HCT116 (cell line): ENCODE data around the gene TCF21. TPM values are rescaled to one million over a fixed set of nuclear protein-coding genes. Genes with fewer than 3 reads are reported as not detected.

ENCODE experiments used
- ATAC-seq: fragments of 200-7000 bp; cut with Tn5 transposase; 2 replicates; pipeline ENCODE4 v1.9.1; 2020; ENCODE audit warnings: mild to moderate bottlenecking, moderate library complexity
- BruUV-seq: library from RNA; stranded (reverse); fragments of 400-500 nt; replicated peaks from 2 replicates; lab custom pipeline; 2021; lab: Mats Ljungman, UMichigan
- CTCF ChIA-PET: fragments of 300-600 bp; sonication (Branson Sonifier 250); formaldehyde crosslinking; loops from one replicate; lab custom pipeline; 2021; ENCODE audit warnings: antibody characterized with exemption; lab: Charles Lee
- POLR2A ChIA-PET: fragments of 300-600, 350-600 bp; sonication (Branson Sonifier 250); formaldehyde crosslinking; loops from one replicate; lab custom pipeline; 2021; ENCODE audit warnings: antibody characterized with exemption; lab: Charles Lee
- RAD21 ChIA-PET, 2 experiments: fragments of 300-600 bp; sonication (Branson Sonifier 250); formaldehyde crosslinking; loops; one replicate each; lab custom pipeline; 2023; ENCODE audit warnings: low total read pairs in 2 of 2; ENCODE audit not compliant: uncharacterized antibody in 2 of 2, unreplicated experiment in 2 of 2, low non-redundant PET in 1 of 2; lab: Charles Lee
- DNase-seq: peaks from one replicate; pipeline ENCODE4 v3.0.0-alpha.2; 2010; ENCODE audit warnings: low read depth, low spot score
- H2AFZ ChIP-seq: fragments of 200-600 bp; shearing (Covaris generic), sonication (generic); 2 replicates; pipeline ENCODE4 v1.6.1; 2017; ENCODE audit warnings: low read depth, mixed run types, mixed read lengths, antibody characterized with exemption, low read length; ENCODE audit not compliant: poor library complexity, severe bottlenecking
- H3K27ac ChIP-seq: 2 replicates; pipeline ENCODE4 v1.5.1; 2012; ENCODE audit warnings: low read depth, low read length
- H3K27me3 ChIP-seq: fragments of 200-600 bp; sonication (generic); 2 replicates; pipeline ENCODE4 v1.6.1; 2016; ENCODE audit warnings: mixed run types, low read length, mixed read lengths; ENCODE audit not compliant: insufficient read depth
- H3K36me3 ChIP-seq, 2 experiments: fragments of 200-500 bp in 1 of 2; fragments of 200-600 bp in 1 of 2; sonication (Bioruptor generic) in 1 of 2; sonication (generic) in 1 of 2; 2 replicates each; pipeline versions ENCODE4 v1.5.1 to v1.6.1; 2014 to 2016; ENCODE audit warnings: low read length in 2 of 2, inconsistent platforms in 1 of 2, mixed read lengths in 1 of 2, mixed run types in 1 of 2; ENCODE audit not compliant: insufficient read depth in 2 of 2, control insufficient read depth in 1 of 2
- H3K4me1 ChIP-seq, 2 experiments: fragments of 200-600 bp in 1 of 2; sonication (generic) in 1 of 2; 2 replicates each; pipeline versions ENCODE4 v1.5.1 to v1.6.1; 2012 to 2017; ENCODE audit warnings: low read length in 2 of 2, inconsistent platforms in 1 of 2, mild to moderate bottlenecking in 1 of 2, mixed read lengths in 1 of 2, mixed run types in 1 of 2, moderate library complexity in 1 of 2; ENCODE audit not compliant: insufficient read depth in 2 of 2, control insufficient read depth in 1 of 2
- H3K4me2 ChIP-seq: fragments of 200-600 bp; sonication (generic); 2 replicates; pipeline ENCODE4 v1.6.1; 2017; ENCODE audit warnings: mixed run types, low read length, mixed read lengths
- H3K4me3 ChIP-seq, 2 experiments: fragments of 200-600 bp in 1 of 2; sonication (generic) in 1 of 2; replicated peaks in 1 of 2; 2 replicates each; pipeline ENCODE4 v1.5.1; 2011 to 2016; ENCODE audit warnings: low read length in 2 of 2, control low read depth in 1 of 2, low read depth in 1 of 2, mild to moderate bottlenecking in 1 of 2, mixed read lengths in 1 of 2, mixed run types in 1 of 2
- H3K79me2 ChIP-seq: fragments of 200-600 bp; sonication (generic); 2 replicates; pipeline ENCODE4 v1.6.1; 2017; ENCODE audit warnings: mild to moderate bottlenecking, mixed run types, low read length, moderate library complexity, mixed read lengths; ENCODE audit not compliant: insufficient read depth
- H3K9ac ChIP-seq: fragments of 200-600 bp; sonication (generic); 2 replicates; pipeline ENCODE4 v1.6.1; 2016; ENCODE audit warnings: low read length, mixed read lengths
- H3K9me2 ChIP-seq: fragments of 200-600 bp; sonication (generic), shearing (Covaris generic); 2 replicates; pipeline ENCODE4 v1.6.1; 2017; ENCODE audit warnings: mixed run types, mild to moderate bottlenecking, moderate library complexity; ENCODE audit not compliant: insufficient read depth
- H3K9me3 ChIP-seq, 2 experiments: fragments of 200-500 bp in 1 of 2; fragments of 200-600 bp in 1 of 2; sonication (Bioruptor generic) in 1 of 2; sonication (generic) in 1 of 2; 2 replicates each; pipeline ENCODE4 v1.6.1; 2014 to 2017; ENCODE audit warnings: low read length in 2 of 2, mixed read lengths in 2 of 2, inconsistent platforms in 1 of 2, low read depth in 1 of 2, mild to moderate bottlenecking in 1 of 2, mixed run types in 1 of 2, moderate library complexity in 1 of 2; ENCODE audit not compliant: control insufficient read depth in 1 of 2, insufficient read depth in 1 of 2
- H4K20me1 ChIP-seq: fragments of 200-600 bp; sonication (generic), shearing (Covaris generic); 2 replicates; pipeline ENCODE4 v1.6.1; 2017; ENCODE audit warnings: mixed run types, mild to moderate bottlenecking, moderate library complexity; ENCODE audit not compliant: insufficient read depth
- CTCF ChIP-seq, 3 experiments: fragments of 200-600 bp in 1 of 3; sonication (generic) in 1 of 3; IDR thresholded peaks in 2 of 3; conservative IDR thresholded peaks in 1 of 3; 2 replicates each; pipeline ENCODE4 v1.5.1; 2012 to 2017; ENCODE audit warnings: low read depth in 2 of 3, low read length in 2 of 3, antibody characterized with exemption in 1 of 3, borderline replicate concordance in 1 of 3, control low read depth in 1 of 3, mild to moderate bottlenecking in 1 of 3, mixed read lengths in 1 of 3, mixed run types in 1 of 3, moderate library complexity in 1 of 3; ENCODE audit not compliant: insufficient read depth in 1 of 3
- ELF1 ChIP-seq: IDR thresholded peaks from 2 replicates; pipeline ENCODE4 v1.6.1; 2012; ENCODE audit warnings: low read depth, borderline replicate concordance
- EZH2 ChIP-seq: fragments of 200-600 bp; sonication (generic); IDR thresholded peaks from 2 replicates; pipeline ENCODE4 v1.6.1; 2017; ENCODE audit warnings: antibody characterized with exemption, mixed run types
- POLR2A ChIP-seq: IDR thresholded peaks from 2 replicates; pipeline ENCODE4 v1.7.0; 2011; ENCODE audit warnings: borderline replicate concordance; ENCODE audit not compliant: insufficient read depth, insufficient read length; ENCODE audit errors: extremely low read depth
- RAD21 ChIP-seq: IDR thresholded peaks from 2 replicates; pipeline ENCODE4 v1.6.1; 2012; ENCODE audit warnings: low read depth, mild to moderate bottlenecking
- intact Hi-C: fragments of 100-400 bp; cut with micrococcal nuclease; formaldehyde crosslinking; loops from 2 replicates; pipeline ENCODE4 v1.10.0; 2022
- total RNA-seq: library from RNA; stranded (reverse); gene quantifications from one replicate; pipeline ENCODE4 v1.2.1, GENCODE V29; 2021; ENCODE audit not compliant: unreplicated experiment

Gene TCF21
- total RNA-seq, 1 experiment from 2014 or later, result 0.20 TPM

GRCh38 chr6:133921249-133921859 is 32.4 kb downstream of the TCF21 start:
- intact Hi-C loops, result loop anchor here (1.0 kb wide), 1 partner anchor 352 kb away; no protein-coding TSS in a partner anchor
- H4K20me1 ChIP-seq, result no peaks in the 10 kb centered on the region
- peak; percentile 68 for DNase-seq

More at GRCh38 chr6:133921249-133921859, 32.4 kb downstream of the TCF21 start:
- peaks cover 8 to 12% of the 10 kb centered on the region in 2 experiments for H3K4me1 ChIP-seq
- H3K9ac ChIP-seq, result no peak overlapping the region
- no peaks in the 10 kb centered on the region for H3K9me2 ChIP-seq
- peak overlapping the region; percentile 43 for H3K4me2 ChIP-seq
- no peaks in the 10 kb centered on the region for H3K9me3 ChIP-seq
- H3K27ac ChIP-seq, result no peak overlapping the region
- no peak for TF ChIP-seq POLR2A
- TF ChIP-seq EZH2, result no peak
- peak; percentile 66 to 85 (median 74) for TF ChIP-seq CTCF (IDR thresholded peaks at IDR 0.05 in 2 of 3, conservative IDR thresholded peaks at IDR 0.05 in 1 of 3; ENCODE audit: borderline replicate concordance in 1 of 3, insufficient read depth in 1 of 3, low read depth in 2 of 3, low read length in 2 of 3)
- no peak for TF ChIP-seq ELF1
- TF ChIP-seq RAD21, result peak; percentile 78
- H3K4me3 ChIP-seq, result peak overlapping the region in 1 of 2 experiments; percentile 27; a peak in 2 of 4 replicates
- ChIA-PET CTCF (interaction anchor here (0.7 to 8.3 kb wide), 12 partner anchors 34 to 1091 kb away, joined by 3 to 510 read pairs (median 4); no protein-coding TSS in a partner anchor), RAD21 (interaction anchor here (1.3 to 3.8 kb wide), 4 partner anchors 176 to 352 kb away, joined by 4 to 92 read pairs (median 10); no protein-coding TSS in a partner anchor), POLR2A (no interaction called here)
- no peak overlapping the region for H2AFZ ChIP-seq
- H3K79me2 ChIP-seq, result no peaks in the 10 kb centered on the region
- no peaks in the 10 kb centered on the region for H3K27me3 ChIP-seq
- BruUV-seq, result no TSS peak
- ATAC-seq, result peak; percentile 71
- H3K36me3 ChIP-seq, result no peaks in the 10 kb centered on the region
